Measurements from ENCODE around the gene ABLIM3.

Gene ABLIM3

GRCh38 chr5:149277801-149278200 is 136.5 kb downstream of the ABLIM3 start:
- DNase-seq (ENCODE audit: low read depth) = no peak
- H3K4me3 ChIP-seq (ENCODE audit: low read depth, low read length) = no peak overlapping the region
- TF ChIP-seq CTCF (IDR thresholded peaks at IDR 0.05; ENCODE audit: low read depth, low read length, missing control alignments) = no peak

GRCh38 chr5:149278451-149279210 is 137.3 kb downstream of the ABLIM3 start:
- DNase-seq (ENCODE audit: low read depth) = no peak
- no peak overlapping the region for H3K4me3 ChIP-seq (ENCODE audit: low read depth, low read length)
- TF ChIP-seq CTCF (IDR thresholded peaks at IDR 0.05; ENCODE audit: low read depth, low read length, missing control alignments) = no peak

GRCh38 chr5:149279661-149280060 is 138.4 kb downstream of the ABLIM3 start:
- H3K4me3 ChIP-seq (ENCODE audit: low read depth, low read length) = no peak overlapping the region
- DNase-seq (ENCODE audit: low read depth) = no peak
- no peak for TF ChIP-seq CTCF (IDR thresholded peaks at IDR 0.05; ENCODE audit: low read depth, low read length, missing control alignments)

GRCh38 chr5:149280124-149280523 is 138.8 kb downstream of the ABLIM3 start:
- H3K4me3 ChIP-seq (ENCODE audit: low read depth, low read length) = no peak overlapping the region
- no peak for TF ChIP-seq CTCF (IDR thresholded peaks at IDR 0.05; ENCODE audit: low read depth, low read length, missing control alignments)
- DNase-seq (ENCODE audit: low read depth) = no peak

- TF ChIP-seq CTCF (IDR thresholded peaks at IDR 0.05; ENCODE audit: low read depth, low read length, missing control alignments) = no peak
- no peak for DNase-seq (ENCODE audit: low read depth)
- H3K4me3 ChIP-seq (ENCODE audit: low read depth, low read length) = no peak overlapping the region
These were observed 139.5 kb downstream of the ABLIM3 start for GRCh38 chr5:149280802-149281201.

GRCh38 chr5:149282027-149282965 is 141.0 kb downstream of the ABLIM3 start:
- H3K4me3 ChIP-seq (ENCODE audit: low read depth, low read length) = no peak overlapping the region
- TF ChIP-seq CTCF (IDR thresholded peaks at IDR 0.05; ENCODE audit: low read depth, low read length, missing control alignments) = no peak
- DNase-seq (ENCODE audit: low read depth) = no peak
